ENCODE data around the gene BCL2. TPM values are rescaled to one million over a fixed set of nuclear protein-coding genes. Genes with fewer than 3 reads are reported as not detected.
"Not testable (repeated sequence)": the region's sequence is repeated elsewhere in the genome, so short reads cannot be mapped to it uniquely, and the experiment has no call there.

The BCL2 gene
- total RNA-seq, 1 donor from 2014 or later = 14.1 TPM

DNA sequence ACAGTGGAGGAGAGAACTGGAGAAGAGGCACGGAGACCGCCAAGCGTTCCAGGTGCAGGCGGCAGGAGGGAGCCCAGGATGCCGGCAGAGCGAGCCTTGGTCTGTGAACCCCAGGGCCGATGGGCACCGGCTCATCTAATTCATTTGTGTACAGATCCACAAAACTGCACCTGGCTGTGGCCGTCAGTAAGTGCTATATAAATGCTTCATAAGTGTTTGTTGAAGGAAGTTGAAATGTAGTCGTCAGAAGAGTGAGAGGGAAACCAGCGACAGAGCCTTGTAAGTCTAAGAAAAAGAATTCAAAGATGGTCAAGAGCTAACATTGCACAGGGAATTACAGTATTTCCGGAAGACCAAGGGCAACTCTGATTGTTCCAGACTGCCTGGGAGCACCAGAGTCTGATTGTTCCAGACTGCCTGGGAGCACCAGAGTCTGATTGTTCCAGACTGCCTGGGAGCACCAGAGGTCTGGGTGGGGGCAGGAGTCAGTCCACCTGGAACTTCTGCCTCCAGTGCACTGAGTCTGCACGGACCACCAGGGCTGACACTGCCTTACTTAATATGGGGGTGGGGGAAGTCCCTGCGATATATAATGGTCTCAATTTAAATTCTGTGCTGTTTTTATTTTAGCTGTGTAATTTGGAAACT, 112.3 kb downstream of the BCL2 start:
- Mint-ChIP-seq H3K36me3 (ENCODE audit: low read depth) (no peaks in the 10 kb centered on the region), H3K4me3 (no peak overlapping the region), H3K27me3 (ENCODE audit: low read depth) (no peaks in the 10 kb centered on the region), H3K4me1 (peaks cover 8% of the 10 kb centered on the region), H3K9me3 (no peaks in the 10 kb centered on the region), H3K27ac (ENCODE audit: unreplicated experiment) (no peak overlapping the region)
- TF ChIP-seq, protein P1, sequence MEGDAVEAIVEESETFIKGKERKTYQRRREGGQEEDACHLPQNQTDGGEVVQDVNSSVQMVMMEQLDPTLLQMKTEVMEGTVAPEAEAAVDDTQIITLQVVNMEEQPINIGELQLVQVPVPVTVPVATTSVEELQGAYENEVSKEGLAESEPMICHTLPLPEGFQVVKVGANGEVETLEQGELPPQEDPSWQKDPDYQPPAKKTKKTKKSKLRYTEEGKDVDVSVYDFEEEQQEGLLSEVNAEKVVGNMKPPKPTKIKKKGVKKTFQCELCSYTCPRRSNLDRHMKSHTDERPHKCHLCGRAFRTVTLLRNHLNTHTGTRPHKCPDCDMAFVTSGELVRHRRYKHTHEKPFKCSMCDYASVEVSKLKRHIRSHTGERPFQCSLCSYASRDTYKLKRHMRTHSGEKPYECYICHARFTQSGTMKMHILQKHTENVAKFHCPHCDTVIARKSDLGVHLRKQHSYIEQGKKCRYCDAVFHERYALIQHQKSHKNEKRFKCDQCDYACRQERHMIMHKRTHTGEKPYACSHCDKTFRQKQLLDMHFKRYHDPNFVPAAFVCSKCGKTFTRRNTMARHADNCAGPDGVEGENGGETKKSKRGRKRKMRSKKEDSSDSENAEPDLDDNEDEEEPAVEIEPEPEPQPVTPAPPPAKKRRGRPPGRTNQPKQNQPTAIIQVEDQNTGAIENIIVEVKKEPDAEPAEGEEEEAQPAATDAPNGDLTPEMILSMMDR (conservative IDR thresholded peaks at IDR 0.05) = no peak
- no peak for DNase-seq (ENCODE audit: low read depth, low spot score)

DNA sequence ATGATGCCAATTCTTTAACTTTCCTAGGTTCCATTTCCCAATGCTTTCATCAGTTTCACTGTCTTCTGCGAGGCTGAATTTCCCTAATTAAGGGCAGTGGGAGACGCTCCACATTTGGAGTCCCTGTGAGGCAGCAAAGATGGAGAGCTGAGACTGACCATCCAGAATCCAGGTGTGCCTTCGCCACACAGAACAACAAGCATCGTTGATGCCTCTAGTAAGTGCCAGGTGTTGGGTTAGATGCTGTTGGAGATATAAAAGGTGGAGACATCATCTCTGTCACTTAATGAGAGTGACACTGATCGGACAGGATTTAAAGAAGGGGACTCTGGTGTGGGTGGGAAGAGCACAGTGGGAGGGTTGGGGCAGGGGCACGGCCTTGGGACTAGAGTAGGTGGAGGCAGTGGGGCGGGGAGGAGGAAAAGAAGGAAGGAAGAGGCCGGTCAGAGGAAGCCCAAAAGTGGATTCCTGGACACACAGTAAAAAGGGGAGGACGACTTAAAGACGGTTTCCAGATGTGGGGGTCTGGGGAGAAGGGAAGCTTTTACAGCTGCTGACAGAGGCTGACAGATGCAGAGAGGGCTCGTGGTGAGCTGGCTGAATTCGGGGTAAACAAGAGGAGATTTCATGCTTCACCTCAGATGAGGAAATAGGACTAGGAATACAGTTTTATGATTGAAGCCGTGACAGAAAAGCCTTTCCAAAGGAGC, 113.0 kb downstream of the BCL2 start:
- Mint-ChIP-seq H3K36me3 (ENCODE audit: low read depth) (no peaks in the 10 kb centered on the region), H3K9me3 (no peaks in the 10 kb centered on the region), H3K4me1 (peaks cover 8% of the 10 kb centered on the region), H3K27me3 (ENCODE audit: low read depth) (no peaks in the 10 kb centered on the region), H3K4me3 (no peak overlapping the region), H3K27ac (ENCODE audit: unreplicated experiment) (no peak overlapping the region)
- TF ChIP-seq, protein P1 (conservative IDR thresholded peaks at IDR 0.05) = no peak
- no peak for DNase-seq (ENCODE audit: low read depth, low spot score)

DNA sequence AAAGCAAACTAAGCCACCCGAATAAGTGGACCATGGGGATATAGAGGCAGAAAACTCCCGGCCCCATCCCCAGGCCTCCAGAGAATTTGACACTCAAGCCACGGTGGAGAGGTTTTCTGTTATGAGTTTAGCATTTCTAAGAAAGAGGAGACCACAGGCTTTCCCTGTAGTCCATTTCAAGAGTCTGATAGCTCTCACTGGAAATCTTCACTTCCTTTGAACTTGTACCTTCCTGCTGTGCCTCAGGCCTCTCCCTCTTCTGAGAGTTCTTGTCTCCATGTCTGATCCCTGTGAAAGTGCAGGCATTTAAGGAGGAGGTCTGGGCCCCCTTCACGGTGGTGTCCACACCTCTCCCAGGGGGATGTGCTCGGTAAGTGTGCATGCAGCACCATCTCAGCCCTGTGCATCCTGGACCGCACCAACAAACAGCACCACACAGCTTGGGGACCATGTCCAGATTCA, 113.7 kb downstream of the BCL2 start:
- H3K27me3 Mint-ChIP-seq (ENCODE audit: low read depth) = no peaks in the 10 kb centered on the region
- peaks cover 7% of the 10 kb centered on the region for H3K4me1 Mint-ChIP-seq
- no peaks in the 10 kb centered on the region for H3K36me3 Mint-ChIP-seq (ENCODE audit: low read depth)
- H3K9me3 Mint-ChIP-seq = no peaks in the 10 kb centered on the region
- no peak overlapping the region for H3K27ac Mint-ChIP-seq (ENCODE audit: unreplicated experiment)
- TF ChIP-seq, protein P1 (conservative IDR thresholded peaks at IDR 0.05) = no peak
- H3K4me3 Mint-ChIP-seq = no peak overlapping the region
- DNase-seq (ENCODE audit: low read depth, low spot score) = no peak

DNA sequence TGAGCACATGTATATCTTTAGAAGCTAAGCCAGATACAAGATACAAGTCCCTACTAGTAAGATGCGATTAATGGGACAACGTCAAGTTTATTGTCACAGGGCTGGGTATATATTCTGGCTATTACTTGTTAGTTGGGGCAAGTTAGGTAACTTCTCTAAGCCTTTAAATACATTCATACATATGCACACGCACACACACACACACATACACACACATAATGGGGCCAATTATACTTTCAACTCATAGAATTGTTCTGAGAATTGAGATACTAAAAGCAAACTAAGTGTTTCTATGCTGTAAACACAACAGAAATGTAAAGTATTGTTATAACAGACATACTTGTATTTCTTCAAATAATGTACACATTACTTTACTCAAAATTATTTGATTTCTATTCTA, 116.1 kb downstream of the BCL2 start:
- no peaks in the 10 kb centered on the region for H3K27me3 Mint-ChIP-seq (ENCODE audit: low read depth)
- H3K36me3 Mint-ChIP-seq (ENCODE audit: low read depth) = no peaks in the 10 kb centered on the region
- H3K27ac Mint-ChIP-seq (ENCODE audit: unreplicated experiment) = no peak overlapping the region
- H3K4me3 Mint-ChIP-seq = no peak overlapping the region
- no peak for DNase-seq (ENCODE audit: low read depth, low spot score)
- no peaks in the 10 kb centered on the region for H3K9me3 Mint-ChIP-seq
- TF ChIP-seq, protein P1 (conservative IDR thresholded peaks at IDR 0.05) = no peak
- H3K4me1 Mint-ChIP-seq = peaks cover 4% of the 10 kb centered on the region

DNA sequence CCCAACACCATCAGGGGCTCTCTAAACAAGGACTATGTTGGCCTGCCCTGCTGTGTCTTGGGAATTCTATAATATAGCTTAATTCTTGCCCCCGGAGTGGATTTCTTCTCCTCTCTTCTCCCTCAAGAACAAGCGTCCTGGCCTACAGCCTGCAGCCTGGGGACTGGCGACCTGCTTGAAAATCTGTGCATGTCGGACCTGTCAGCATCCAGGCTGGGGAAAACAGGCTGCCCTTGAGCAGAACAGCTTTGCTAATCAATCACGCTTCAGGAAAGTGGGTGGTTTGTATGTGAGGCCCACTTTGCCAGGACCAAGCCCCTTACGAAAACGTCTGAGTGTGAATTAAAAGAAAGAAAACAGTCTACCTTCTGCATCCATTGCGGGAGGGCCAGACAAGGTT, 116.7 kb downstream of the BCL2 start:
- TF ChIP-seq, protein P1 (conservative IDR thresholded peaks at IDR 0.05) = no peak
- no peak overlapping the region for H3K4me3 Mint-ChIP-seq
- H3K9me3 Mint-ChIP-seq = no peaks in the 10 kb centered on the region
- no peaks in the 10 kb centered on the region for H3K36me3 Mint-ChIP-seq (ENCODE audit: low read depth)
- DNase-seq (ENCODE audit: low read depth, low spot score) = no peak
- no peaks in the 10 kb centered on the region for H3K27me3 Mint-ChIP-seq (ENCODE audit: low read depth)
- H3K27ac Mint-ChIP-seq (ENCODE audit: unreplicated experiment) = no peak overlapping the region
- peaks cover 4% of the 10 kb centered on the region for H3K4me1 Mint-ChIP-seq

DNA sequence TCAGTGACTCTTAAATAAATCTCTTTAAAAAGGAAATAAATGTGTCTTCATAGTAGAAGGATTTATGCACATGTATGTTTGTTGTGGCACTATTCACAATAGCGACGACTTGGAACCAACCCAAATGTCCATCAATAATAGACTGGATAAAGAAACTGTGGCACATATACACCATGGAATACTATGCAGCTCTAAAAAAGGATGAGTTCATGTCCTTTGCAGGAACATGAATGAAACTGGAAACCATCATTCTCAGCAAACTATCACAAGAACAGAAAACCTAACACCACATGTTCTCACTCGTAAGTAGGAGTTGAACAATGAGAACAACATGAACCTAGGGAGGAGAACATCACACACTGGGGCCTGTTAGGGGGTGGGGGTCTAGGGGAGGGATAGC, 118.1 kb downstream of the BCL2 start:
- not testable (repeated sequence) for H3K4me1 Mint-ChIP-seq; H3K36me3 Mint-ChIP-seq (ENCODE audit: low read depth); H3K27me3 Mint-ChIP-seq (ENCODE audit: low read depth); H3K4me3 Mint-ChIP-seq; H3K27ac Mint-ChIP-seq (ENCODE audit: unreplicated experiment); DNase-seq (ENCODE audit: low read depth, low spot score); H3K9me3 Mint-ChIP-seq
